ENCODE results near the gene RFTN1.

DNA sequence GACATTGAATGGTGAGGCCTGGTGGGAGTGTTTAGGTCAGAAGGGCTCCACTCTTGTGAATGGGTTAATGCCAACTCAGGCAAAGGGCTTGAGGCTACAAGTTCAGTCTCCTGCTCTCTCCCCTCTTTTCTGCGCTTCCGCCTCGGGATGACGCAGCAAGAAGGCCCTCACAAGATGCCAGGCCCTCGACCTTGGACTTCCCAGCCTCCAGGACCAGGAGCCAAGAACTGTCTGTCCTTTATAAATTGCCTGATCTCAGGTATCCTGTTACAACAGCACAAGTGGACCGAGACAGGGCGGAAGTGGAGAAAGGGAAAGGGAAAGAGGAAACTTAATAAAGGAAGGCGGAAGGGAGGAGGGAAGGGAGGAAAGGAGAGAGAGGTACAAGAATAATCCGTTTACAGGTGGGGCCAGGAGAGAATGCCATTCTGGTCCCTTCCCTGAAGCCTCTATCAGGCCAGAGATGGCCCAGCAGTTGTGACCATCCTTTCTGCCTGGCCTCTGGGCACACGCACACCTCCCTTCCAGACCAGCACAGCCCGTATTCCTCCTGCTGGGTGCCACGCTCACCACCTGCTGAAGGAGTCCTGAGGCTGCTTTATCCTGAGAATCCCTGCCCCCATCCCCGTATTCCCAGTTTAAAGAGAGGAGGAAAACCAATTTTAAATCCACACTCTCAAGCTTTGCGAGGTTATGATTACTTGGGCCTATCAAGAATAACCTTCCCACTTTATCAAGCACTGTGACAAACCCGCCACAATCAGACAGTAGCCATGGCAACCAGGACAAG, 184.3 kb downstream of the RFTN1 start:
- TF ChIP-seq ISL1 (CRISPR knock-in tag; IDR thresholded peaks at IDR 0.05): no peak
- TF ChIP-seq, protein P1, sequence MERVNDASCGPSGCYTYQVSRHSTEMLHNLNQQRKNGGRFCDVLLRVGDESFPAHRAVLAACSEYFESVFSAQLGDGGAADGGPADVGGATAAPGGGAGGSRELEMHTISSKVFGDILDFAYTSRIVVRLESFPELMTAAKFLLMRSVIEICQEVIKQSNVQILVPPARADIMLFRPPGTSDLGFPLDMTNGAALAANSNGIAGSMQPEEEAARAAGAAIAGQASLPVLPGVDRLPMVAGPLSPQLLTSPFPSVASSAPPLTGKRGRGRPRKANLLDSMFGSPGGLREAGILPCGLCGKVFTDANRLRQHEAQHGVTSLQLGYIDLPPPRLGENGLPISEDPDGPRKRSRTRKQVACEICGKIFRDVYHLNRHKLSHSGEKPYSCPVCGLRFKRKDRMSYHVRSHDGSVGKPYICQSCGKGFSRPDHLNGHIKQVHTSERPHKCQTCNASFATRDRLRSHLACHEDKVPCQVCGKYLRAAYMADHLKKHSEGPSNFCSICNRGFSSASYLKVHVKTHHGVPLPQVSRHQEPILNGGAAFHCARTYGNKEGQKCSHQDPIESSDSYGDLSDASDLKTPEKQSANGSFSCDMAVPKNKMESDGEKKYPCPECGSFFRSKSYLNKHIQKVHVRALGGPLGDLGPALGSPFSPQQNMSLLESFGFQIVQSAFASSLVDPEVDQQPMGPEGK (CRISPR knock-in tag; IDR thresholded peaks at IDR 0.05; ENCODE audit: borderline replicate concordance): no peak
- TF ChIP-seq ZFP30 (CRISPR knock-in tag; IDR thresholded peaks at IDR 0.05): no peak
- TF ChIP-seq, protein P2, sequence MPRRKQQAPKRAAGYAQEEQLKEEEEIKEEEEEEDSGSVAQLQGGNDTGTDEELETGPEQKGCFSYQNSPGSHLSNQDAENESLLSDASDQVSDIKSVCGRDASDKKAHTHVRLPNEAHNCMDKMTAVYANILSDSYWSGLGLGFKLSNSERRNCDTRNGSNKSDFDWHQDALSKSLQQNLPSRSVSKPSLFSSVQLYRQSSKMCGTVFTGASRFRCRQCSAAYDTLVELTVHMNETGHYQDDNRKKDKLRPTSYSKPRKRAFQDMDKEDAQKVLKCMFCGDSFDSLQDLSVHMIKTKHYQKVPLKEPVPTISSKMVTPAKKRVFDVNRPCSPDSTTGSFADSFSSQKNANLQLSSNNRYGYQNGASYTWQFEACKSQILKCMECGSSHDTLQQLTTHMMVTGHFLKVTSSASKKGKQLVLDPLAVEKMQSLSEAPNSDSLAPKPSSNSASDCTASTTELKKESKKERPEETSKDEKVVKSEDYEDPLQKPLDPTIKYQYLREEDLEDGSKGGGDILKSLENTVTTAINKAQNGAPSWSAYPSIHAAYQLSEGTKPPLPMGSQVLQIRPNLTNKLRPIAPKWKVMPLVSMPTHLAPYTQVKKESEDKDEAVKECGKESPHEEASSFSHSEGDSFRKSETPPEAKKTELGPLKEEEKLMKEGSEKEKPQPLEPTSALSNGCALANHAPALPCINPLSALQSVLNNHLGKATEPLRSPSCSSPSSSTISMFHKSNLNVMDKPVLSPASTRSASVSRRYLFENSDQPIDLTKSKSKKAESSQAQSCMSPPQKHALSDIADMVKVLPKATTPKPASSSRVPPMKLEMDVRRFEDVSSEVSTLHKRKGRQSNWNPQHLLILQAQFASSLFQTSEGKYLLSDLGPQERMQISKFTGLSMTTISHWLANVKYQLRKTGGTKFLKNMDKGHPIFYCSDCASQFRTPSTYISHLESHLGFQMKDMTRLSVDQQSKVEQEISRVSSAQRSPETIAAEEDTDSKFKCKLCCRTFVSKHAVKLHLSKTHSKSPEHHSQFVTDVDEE (CRISPR knock-in tag; IDR thresholded peaks at IDR 0.05): no peak
- TF ChIP-seq, protein P3, sequence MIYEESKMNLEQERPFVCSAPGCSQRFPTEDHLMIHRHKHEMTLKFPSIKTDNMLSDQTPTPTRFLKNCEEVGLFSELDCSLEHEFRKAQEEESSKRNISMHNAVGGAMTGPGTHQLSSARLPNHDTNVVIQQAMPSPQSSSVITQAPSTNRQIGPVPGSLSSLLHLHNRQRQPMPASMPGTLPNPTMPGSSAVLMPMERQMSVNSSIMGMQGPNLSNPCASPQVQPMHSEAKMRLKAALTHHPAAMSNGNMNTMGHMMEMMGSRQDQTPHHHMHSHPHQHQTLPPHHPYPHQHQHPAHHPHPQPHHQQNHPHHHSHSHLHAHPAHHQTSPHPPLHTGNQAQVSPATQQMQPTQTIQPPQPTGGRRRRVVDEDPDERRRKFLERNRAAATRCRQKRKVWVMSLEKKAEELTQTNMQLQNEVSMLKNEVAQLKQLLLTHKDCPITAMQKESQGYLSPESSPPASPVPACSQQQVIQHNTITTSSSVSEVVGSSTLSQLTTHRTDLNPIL (CRISPR knock-in tag; IDR thresholded peaks at IDR 0.05; ENCODE audit: low read depth): no peak
- no peak for TF ChIP-seq ARNTL (CRISPR knock-in tag; IDR thresholded peaks at IDR 0.05; ENCODE audit: borderline replicate concordance, low read depth)
- TF ChIP-seq, protein P4, sequence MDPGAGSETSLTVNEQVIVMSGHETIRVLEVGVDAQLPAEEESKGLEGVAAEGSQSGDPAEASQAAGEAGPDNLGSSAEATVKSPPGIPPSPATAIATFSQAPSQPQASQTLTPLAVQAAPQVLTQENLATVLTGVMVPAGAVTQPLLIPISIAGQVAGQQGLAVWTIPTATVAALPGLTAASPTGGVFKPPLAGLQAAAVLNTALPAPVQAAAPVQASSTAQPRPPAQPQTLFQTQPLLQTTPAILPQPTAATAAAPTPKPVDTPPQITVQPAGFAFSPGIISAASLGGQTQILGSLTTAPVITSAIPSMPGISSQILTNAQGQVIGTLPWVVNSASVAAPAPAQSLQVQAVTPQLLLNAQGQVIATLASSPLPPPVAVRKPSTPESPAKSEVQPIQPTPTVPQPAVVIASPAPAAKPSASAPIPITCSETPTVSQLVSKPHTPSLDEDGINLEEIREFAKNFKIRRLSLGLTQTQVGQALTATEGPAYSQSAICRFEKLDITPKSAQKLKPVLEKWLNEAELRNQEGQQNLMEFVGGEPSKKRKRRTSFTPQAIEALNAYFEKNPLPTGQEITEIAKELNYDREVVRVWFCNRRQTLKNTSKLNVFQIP (CRISPR knock-in tag; IDR thresholded peaks at IDR 0.05; ENCODE audit: borderline replicate concordance, low read depth): no peak
- TF ChIP-seq SNAI2 (CRISPR knock-in tag; IDR thresholded peaks at IDR 0.05): no peak
- no peak for TF ChIP-seq PPARA (CRISPR knock-in tag; IDR thresholded peaks at IDR 0.05; ENCODE audit: borderline replicate concordance)
- no peak for TF ChIP-seq ZFP3 (CRISPR knock-in tag; IDR thresholded peaks at IDR 0.05)
- TF ChIP-seq CSDC2 (CRISPR knock-in tag; IDR thresholded peaks at IDR 0.05): no peak
